CD4-positive, alpha-beta T cell (primary cell): ENCODE data around the gene TRPC4AP. TPM values are rescaled to one million over a fixed set of nuclear protein-coding genes. Genes with fewer than 3 reads are reported as not detected.

Source experiments
- ATAC-seq: fragments of 200-7000 bp; cut with Tn5 transposase; one replicate; pipeline ENCODE4 v1.10.0; 2022; ENCODE audit warnings: mild to moderate bottlenecking; ENCODE audit not compliant: poor library complexity
- CTCF ChIA-PET: fragments of 350-600 bp; sonication (Branson Sonifier 250); formaldehyde crosslinking; loops from one replicate; lab custom pipeline; 2021; ENCODE audit warnings: antibody characterized with exemption, inconsistent platforms; lab: Charles Lee
- POLR2A ChIA-PET: fragments of 350-600 bp; sonication (Branson Sonifier 250); formaldehyde crosslinking; loops from one replicate; lab custom pipeline; 2021; ENCODE audit warnings: antibody characterized with exemption, inconsistent platforms; lab: Charles Lee
- DNase-seq, 14 experiments: peaks; one replicate each; pipeline ENCODE4 v3.0.0-alpha.2; 2013 to 2020; ENCODE audit warnings: mixed read lengths in 2 of 14
- H3K27ac ChIP-seq, 2 donors: one replicate each; pipeline versions ENCODE4 v1.5.1 to v1.7.0; 2013; ENCODE audit warnings: low read length in 2 of 2, low read depth in 1 of 2, mild to moderate bottlenecking in 1 of 2
- H3K27me3 ChIP-seq, 2 experiments: 1 replicate in 1 of 2; 2 replicates in 1 of 2; pipeline versions ENCODE4 v1.6.1 to v1.7.0; 2013; ENCODE audit warnings: low read length in 2 of 2, control low read depth in 1 of 2, mild to moderate bottlenecking in 1 of 2, moderate library complexity in 1 of 2; ENCODE audit not compliant: insufficient read depth in 2 of 2, control insufficient read depth in 1 of 2
- H3K36me3 ChIP-seq: one replicate; pipeline ENCODE4 v1.6.1; 2013; ENCODE audit warnings: low read length, control low read depth; ENCODE audit not compliant: insufficient read depth
- H3K4me1 ChIP-seq: one replicate; pipeline ENCODE4 v1.6.1; 2013; ENCODE audit warnings: low read length, control low read depth; ENCODE audit not compliant: insufficient read depth
- H3K4me3 ChIP-seq: one replicate; pipeline ENCODE4 v1.5.1; 2013; ENCODE audit warnings: mild to moderate bottlenecking, low read length, moderate library complexity
- H3K9me3 ChIP-seq, 2 experiments: 1 replicate in 1 of 2; 2 replicates in 1 of 2; pipeline versions ENCODE4 v1.6.1 to v1.7.0; 2013; ENCODE audit warnings: low read length in 2 of 2, mild to moderate bottlenecking in 2 of 2, control low read depth in 1 of 2, moderate library complexity in 1 of 2; ENCODE audit not compliant: control insufficient read depth in 1 of 2, insufficient read depth in 1 of 2
- H3K27ac Mint-ChIP-seq: one replicate; pipeline ENCODE4 v1.8.0; 2020; ENCODE audit warnings: mixed read lengths
- H3K27me3 Mint-ChIP-seq: one replicate; pipeline ENCODE4 v1.8.0; 2021; ENCODE audit warnings: mixed read lengths
- H3K36me3 Mint-ChIP-seq: one replicate; pipeline ENCODE4 v1.8.0; 2021; ENCODE audit warnings: low read depth, mixed read lengths
- H3K4me1 Mint-ChIP-seq: one replicate; pipeline ENCODE4 v1.8.0; 2021; ENCODE audit warnings: low read depth, mixed read lengths
- H3K4me3 Mint-ChIP-seq: one replicate; pipeline ENCODE4 v1.8.0; 2020; ENCODE audit warnings: mild to moderate bottlenecking, mixed read lengths
- H3K9me3 Mint-ChIP-seq: one replicate; pipeline ENCODE4 v1.8.0; 2020; ENCODE audit warnings: mixed read lengths
- CTCF ChIP-seq: fragments of 200-600 bp; IDR thresholded peaks from one replicate; pipeline ENCODE4 v1.8.0; 2022; ENCODE audit warnings: antibody characterized with exemption, mild to moderate bottlenecking
- intact Hi-C, 2 experiments: fragments of 100-400 bp; cut with DNase I in 1 of 2; cut with micrococcal nuclease in 1 of 2; formaldehyde crosslinking; loops; one replicate each; pipeline versions ENCODE4 v1.15.1 to v1.9.0; 2023 to 2025; cut with DNase I, micrococcal nuclease
- total RNA-seq, 174 experiments: library from RNA in 2 of 174; stranded (reverse) in 2 of 174; gene quantifications; one replicate each; pipeline ENCODE4 v1.2.3 and lab custom pipeline; 2021 to 2026

Gene TRPC4AP
- total RNA-seq, 2 experiments from 2014 or later: 56.3 to 60.6 TPM

- Mint-ChIP-seq H3K27ac (no peak overlapping the region), H3K9me3 (no peaks in the 10 kb centered on the region), H3K36me3 (peaks cover 80% of the 10 kb centered on the region), H3K4me1 (peaks cover 71% of the 10 kb centered on the region), H3K27me3 (no peaks in the 10 kb centered on the region), H3K4me3 (no peak overlapping the region)
- no peak overlapping the region for H3K4me3 ChIP-seq
- TF ChIP-seq CTCF: no peak
- no peak for DNase-seq
- H3K4me1 ChIP-seq: peaks cover 11% of the 10 kb centered on the region
- H3K27me3 ChIP-seq: no peaks in the 10 kb centered on the region
- intact Hi-C loops: no loop called here
- CTCF ChIA-PET: interaction anchor here (1.3 kb wide), 1 partner anchor 30 kb away, joined by 4 read pairs; no protein-coding TSS in a partner anchor
- no peak overlapping the region for H3K27ac ChIP-seq
- ATAC-seq: no peak
- H3K9me3 ChIP-seq: no peaks in the 10 kb centered on the region
- POLR2A ChIA-PET: no interaction called here
- H3K36me3 ChIP-seq: peaks cover 31% of the 10 kb centered on the region
These were observed 26.4 kb downstream of the TRPC4AP start for GRCh38 chr20:35066194-35066593.

- TF ChIP-seq CTCF: no peak
- H3K4me3 Mint-ChIP-seq: no peak overlapping the region
- POLR2A ChIA-PET: no interaction called here
- DNase-seq: no peak
- no peaks in the 10 kb centered on the region for H3K9me3 Mint-ChIP-seq
- H3K27me3 ChIP-seq: no peaks in the 10 kb centered on the region
- peaks cover 65% of the 10 kb centered on the region for H3K4me1 Mint-ChIP-seq
- H3K27ac Mint-ChIP-seq: no peak overlapping the region
- H3K27ac ChIP-seq: no peak overlapping the region
- H3K9me3 ChIP-seq: no peaks in the 10 kb centered on the region
- peaks cover 77% of the 10 kb centered on the region for H3K36me3 Mint-ChIP-seq
- CTCF ChIA-PET: interaction anchor here (1.3 to 1.8 kb wide), 2 partner anchors 11 to 31 kb away, joined by 3 to 4 read pairs; no protein-coding TSS in a partner anchor
- intact Hi-C loops: no loop called here
- no peak overlapping the region for H3K4me3 ChIP-seq
- peaks cover 31% of the 10 kb centered on the region for H3K36me3 ChIP-seq
- ATAC-seq: no peak
- no peaks in the 10 kb centered on the region for H3K27me3 Mint-ChIP-seq
- peaks cover 11% of the 10 kb centered on the region for H3K4me1 ChIP-seq
These were observed 27.4 kb downstream of the TRPC4AP start for GRCh38 chr20:35065181-35065580.

- ChIA-PET POLR2A (no interaction called here), CTCF (interaction anchor here (1.1 to 1.8 kb wide), 3 partner anchors 9 to 12 kb away, joined by 3 read pairs; no protein-coding TSS in a partner anchor)
- H3K36me3 ChIP-seq: peaks cover 20% of the 10 kb centered on the region
- peaks cover 4% of the 10 kb centered on the region for H3K4me1 ChIP-seq
- Mint-ChIP-seq H3K4me1 (peaks cover 59% of the 10 kb centered on the region), H3K36me3 (peaks cover 76% of the 10 kb centered on the region), H3K27me3 (no peaks in the 10 kb centered on the region), H3K4me3 (no peak overlapping the region), H3K9me3 (no peaks in the 10 kb centered on the region), H3K27ac (no peak overlapping the region)
- H3K27ac ChIP-seq: no peak overlapping the region
- intact Hi-C loops: no loop called here
- no peaks in the 10 kb centered on the region for H3K27me3 ChIP-seq
- H3K4me3 ChIP-seq: no peak overlapping the region
- no peaks in the 10 kb centered on the region for H3K9me3 ChIP-seq
- DNase-seq: no peak
- no peak for TF ChIP-seq CTCF
- ATAC-seq: no peak
These were observed 29.4 kb downstream of the TRPC4AP start for GRCh38 chr20:35063168-35063567.
